Measurements from ENCODE around the gene HAGHL.
A peak's percentile ranks its signal among the peaks of the same experiment; 100 is the strongest.
"Not testable (repeated sequence)": the region's sequence is repeated elsewhere in the genome, so short reads cannot be mapped to it uniquely, and the experiment has no call there.

Gene HAGHL

DNA sequence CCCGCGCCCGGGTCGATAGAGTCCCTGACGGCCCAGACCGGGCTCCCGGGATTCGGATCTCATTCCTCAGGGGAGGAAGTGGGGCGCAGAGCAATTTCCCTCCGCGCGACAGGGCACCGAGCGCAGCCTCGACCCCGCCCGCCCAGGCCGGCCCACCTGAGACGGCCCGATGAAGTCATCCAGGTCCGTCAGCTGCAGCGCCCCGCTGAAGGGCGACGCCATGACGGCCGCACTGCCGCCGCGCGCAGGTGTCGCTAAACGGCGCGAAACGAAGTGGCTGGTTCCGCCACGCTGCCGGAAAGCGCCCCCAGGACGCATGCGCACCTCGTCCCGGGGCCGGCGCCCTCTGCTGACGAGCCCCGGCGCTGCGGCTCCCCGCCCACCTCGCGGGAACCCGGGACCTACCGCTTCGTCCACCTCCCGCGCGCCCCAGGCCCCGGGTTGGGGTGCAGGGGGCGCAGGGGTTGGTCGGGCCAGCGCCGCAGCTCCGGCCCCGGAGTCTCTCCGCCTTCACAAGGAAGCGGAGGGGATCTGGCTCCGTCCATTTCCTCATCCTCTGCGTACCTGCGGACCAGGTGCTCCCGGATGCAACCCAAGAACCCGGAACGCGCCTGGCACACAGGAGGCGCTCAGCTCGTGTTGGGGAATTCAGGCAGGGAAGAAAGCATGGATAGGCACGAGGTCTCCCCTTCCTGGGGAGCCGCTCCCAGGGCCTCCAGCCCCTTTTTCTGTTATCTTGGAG is 14.0 kb downstream of the HAGHL start, which contains the start of gene CIAO3:
CIAO3 (minus strand) TSS at position 234 of the 742 bp plus-strand sequence; CDS start at position 222, 12 bp downstream.
- Histone ChIP-seq H3K36me3 (ENCODE audit: control insufficient read depth, insufficient read depth, low read length) (peaks cover 31% of the 10 kb centered on the region), H3K9me3 (ENCODE audit: control insufficient read depth, low read length) (no peaks in the 10 kb centered on the region), H3K27ac (ENCODE audit: low read depth, low read length, severe bottlenecking) (no peak within 1 kb of the TSS), H3K4me3 (ENCODE audit: extremely low read depth, insufficient read depth, low read length, poor library complexity, severe bottlenecking) (peak within 1 kb of the TSS; percentile 82), H3K4me1 (ENCODE audit: control insufficient read depth, insufficient read depth, low read length, poor library complexity, severe bottlenecking) (no peaks in the 10 kb centered on the region)
- 0% methylated on average over 74 to 75 of the region's 79 CpGs for WGBS, 2 experiments (ENCODE audit: insufficient coverage in 2 of 2)

DNA sequence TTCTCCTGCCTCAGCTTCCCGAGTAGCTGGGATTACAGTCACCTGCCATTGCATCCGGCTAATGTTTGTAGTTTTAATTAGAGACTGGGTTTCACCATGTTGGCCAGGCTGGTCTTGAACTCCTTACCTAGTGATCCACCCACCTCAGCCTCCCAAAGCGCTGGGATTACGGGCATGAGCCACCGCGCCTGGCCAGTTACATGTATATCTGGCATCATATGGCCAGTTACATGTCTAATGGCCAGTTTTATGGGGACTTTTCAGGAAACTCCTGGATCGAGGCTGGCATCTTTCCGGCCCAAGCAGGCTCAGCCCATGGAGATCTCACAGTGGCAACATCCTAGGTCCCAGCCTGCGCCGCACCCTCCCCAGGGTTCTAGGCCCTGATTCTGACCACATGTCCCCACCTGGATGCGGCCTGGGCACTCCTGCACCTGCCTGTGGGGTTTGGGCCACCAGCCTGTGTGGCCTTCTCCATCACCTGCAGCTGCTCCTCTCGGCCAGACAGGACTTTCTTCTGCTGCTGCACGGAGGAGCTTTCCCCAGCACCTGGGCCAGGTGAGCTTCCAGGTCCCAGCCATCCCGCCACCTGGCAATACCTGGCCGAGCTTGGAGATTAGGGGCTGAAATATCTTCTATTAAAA is 15.2 kb downstream of the HAGHL start:
- Histone ChIP-seq H3K27ac (ENCODE audit: low read depth, low read length, severe bottlenecking) (no peak overlapping the region), H3K4me1 (ENCODE audit: control insufficient read depth, insufficient read depth, low read length, poor library complexity, severe bottlenecking) (no peaks in the 10 kb centered on the region), H3K4me3 (ENCODE audit: extremely low read depth, insufficient read depth, low read length, poor library complexity, severe bottlenecking) (no peak overlapping the region), H3K36me3 (ENCODE audit: control insufficient read depth, insufficient read depth, low read length) (peaks cover 20% of the 10 kb centered on the region), H3K9me3 (ENCODE audit: control insufficient read depth, low read length) (no peaks in the 10 kb centered on the region)
- WGBS, 2 experiments (ENCODE audit: insufficient coverage in 2 of 2), result 96 to 97% methylated on average over 13 to 15 of the region's 15 CpGs

DNA sequence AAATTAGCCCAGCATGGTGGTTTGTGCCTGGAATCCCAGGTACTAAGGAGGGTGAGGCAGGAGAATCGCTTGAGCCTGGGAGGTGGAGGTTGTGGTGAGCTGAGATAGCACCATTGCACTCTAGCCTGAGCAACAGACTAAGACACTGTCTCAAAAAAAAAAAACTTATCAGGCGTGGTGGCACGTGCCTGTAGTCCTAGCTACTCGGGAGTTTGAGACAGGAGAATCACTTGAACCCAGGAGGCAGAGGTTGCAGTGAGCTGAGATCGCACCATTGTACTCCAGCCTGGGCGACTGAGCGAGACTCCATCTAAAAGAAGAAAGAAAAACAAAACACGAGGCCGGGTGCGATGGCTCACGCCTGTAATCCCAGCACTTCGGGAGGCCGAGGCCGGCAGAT is 16.0 kb downstream of the HAGHL start:
- H3K4me3 ChIP-seq (ENCODE audit: extremely low read depth, insufficient read depth, low read length, poor library complexity, severe bottlenecking); H3K4me1 ChIP-seq (ENCODE audit: control insufficient read depth, insufficient read depth, low read length, poor library complexity, severe bottlenecking); H3K9me3 ChIP-seq (ENCODE audit: control insufficient read depth, low read length); H3K27ac ChIP-seq (ENCODE audit: low read depth, low read length, severe bottlenecking): not testable (repeated sequence)
- H3K36me3 ChIP-seq (ENCODE audit: control insufficient read depth, insufficient read depth, low read length), result peaks cover 13% of the 10 kb centered on the region
- 84 to 94% methylated on average over 9 to 10 of the region's 14 CpGs for WGBS, 2 experiments (ENCODE audit: insufficient coverage in 2 of 2)

DNA sequence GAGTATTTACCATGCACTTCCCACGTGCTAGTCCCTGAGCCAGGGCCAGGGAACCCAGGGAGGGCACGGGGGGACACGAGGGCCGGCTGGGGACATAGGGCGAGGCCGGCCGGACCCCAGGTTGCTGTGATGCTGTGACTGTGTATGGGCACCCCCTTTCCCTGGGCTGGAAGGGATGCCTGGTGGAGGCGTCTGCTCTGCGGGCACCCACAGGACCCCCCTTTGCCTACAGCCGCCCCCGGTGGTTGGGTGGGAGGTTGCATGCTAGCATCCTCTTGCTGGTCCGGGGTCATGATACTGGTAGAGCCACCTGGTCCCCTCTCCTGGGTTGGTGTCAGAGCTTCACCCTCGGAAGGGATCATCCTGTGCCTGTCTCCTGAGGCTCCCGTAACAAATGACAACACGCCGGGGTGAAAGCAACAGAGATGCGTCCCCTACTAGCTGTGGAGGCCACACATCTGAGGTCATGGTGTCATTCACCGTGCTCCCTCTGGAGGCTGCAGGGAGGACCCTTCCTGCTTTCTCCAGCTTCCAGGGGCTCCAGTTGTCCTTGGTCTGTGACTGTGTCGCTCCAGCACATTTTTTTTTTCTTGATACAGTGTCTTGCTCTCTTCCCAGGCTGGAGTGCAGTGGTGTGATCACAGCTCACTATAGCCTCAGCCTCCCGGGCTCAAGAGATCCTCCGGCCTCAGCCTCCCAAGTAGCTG is 17.0 kb downstream of the HAGHL start:
- Histone ChIP-seq H3K4me3 (ENCODE audit: extremely low read depth, insufficient read depth, low read length, poor library complexity, severe bottlenecking) (no peak overlapping the region), H3K36me3 (ENCODE audit: control insufficient read depth, insufficient read depth, low read length) (peaks cover 5% of the 10 kb centered on the region), H3K27ac (ENCODE audit: low read depth, low read length, severe bottlenecking) (no peak overlapping the region), H3K4me1 (ENCODE audit: control insufficient read depth, insufficient read depth, low read length, poor library complexity, severe bottlenecking) (no peaks in the 10 kb centered on the region), H3K9me3 (ENCODE audit: control insufficient read depth, low read length) (no peaks in the 10 kb centered on the region)
- 87 to 95% methylated on average over 17 to 19 of the region's 21 CpGs for WGBS, 2 experiments (ENCODE audit: insufficient coverage in 2 of 2)

DNA sequence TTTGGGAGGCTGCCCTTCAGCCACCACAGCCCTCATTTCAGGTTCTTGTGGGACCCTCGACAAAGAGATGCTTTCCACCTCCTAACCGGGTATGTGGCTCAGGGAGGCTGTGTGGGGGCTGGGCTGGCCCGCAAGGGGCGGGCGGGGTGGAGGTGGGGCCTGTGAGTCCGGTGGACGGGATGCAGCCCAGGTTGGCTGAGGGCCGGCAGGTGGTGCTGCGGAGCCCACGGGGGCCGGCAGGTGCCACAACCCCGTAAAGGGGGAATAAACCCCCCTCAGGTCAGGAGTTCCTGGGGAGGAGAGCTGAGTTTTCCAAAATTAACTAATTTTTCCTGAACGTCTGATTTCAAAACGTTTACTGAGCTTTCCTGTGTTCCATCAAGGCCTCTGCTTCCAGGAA is 18.8 kb downstream of the HAGHL start:
- 5 to 7% methylated on average over 6 to 10 of the region's 14 CpGs for WGBS, 2 experiments (ENCODE audit: insufficient coverage in 2 of 2)
- Histone ChIP-seq H3K27ac (ENCODE audit: low read depth, low read length, severe bottlenecking) (no peak overlapping the region), H3K36me3 (ENCODE audit: control insufficient read depth, insufficient read depth, low read length) (no peaks in the 10 kb centered on the region), H3K4me3 (ENCODE audit: extremely low read depth, insufficient read depth, low read length, poor library complexity, severe bottlenecking) (no peak overlapping the region), H3K9me3 (ENCODE audit: control insufficient read depth, low read length) (no peaks in the 10 kb centered on the region), H3K4me1 (ENCODE audit: control insufficient read depth, insufficient read depth, low read length, poor library complexity, severe bottlenecking) (no peaks in the 10 kb centered on the region)

DNA sequence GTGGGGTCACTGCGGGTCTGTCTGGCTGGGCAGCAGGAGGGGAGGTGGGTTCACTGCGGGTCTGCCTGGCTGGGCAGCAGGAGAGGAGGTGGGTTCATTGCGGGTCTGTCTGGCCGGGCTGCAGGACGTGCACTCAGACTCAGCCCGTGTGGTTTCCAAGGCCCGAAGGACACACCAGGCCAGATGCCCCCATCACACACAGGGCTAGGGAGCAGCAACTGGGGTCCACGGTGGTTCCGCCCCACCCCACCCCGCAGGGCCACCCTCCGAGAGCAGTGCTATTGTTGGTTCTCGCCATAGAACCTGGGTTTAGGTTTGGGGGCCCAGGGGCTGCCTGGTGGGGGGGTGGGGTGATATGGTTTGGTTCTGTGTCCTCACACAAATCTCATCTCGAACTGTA is 19.7 kb downstream of the HAGHL start:
- Histone ChIP-seq H3K4me3 (ENCODE audit: extremely low read depth, insufficient read depth, low read length, poor library complexity, severe bottlenecking) (no peak overlapping the region), H3K9me3 (ENCODE audit: control insufficient read depth, low read length) (no peaks in the 10 kb centered on the region), H3K36me3 (ENCODE audit: control insufficient read depth, insufficient read depth, low read length) (no peaks in the 10 kb centered on the region), H3K27ac (ENCODE audit: low read depth, low read length, severe bottlenecking) (no peak overlapping the region), H3K4me1 (ENCODE audit: control insufficient read depth, insufficient read depth, low read length, poor library complexity, severe bottlenecking) (no peaks in the 10 kb centered on the region)
- 90 to 94% methylated on average over 2 to 9 of the region's 13 CpGs for WGBS, 2 experiments (ENCODE audit: insufficient coverage in 2 of 2)

DNA sequence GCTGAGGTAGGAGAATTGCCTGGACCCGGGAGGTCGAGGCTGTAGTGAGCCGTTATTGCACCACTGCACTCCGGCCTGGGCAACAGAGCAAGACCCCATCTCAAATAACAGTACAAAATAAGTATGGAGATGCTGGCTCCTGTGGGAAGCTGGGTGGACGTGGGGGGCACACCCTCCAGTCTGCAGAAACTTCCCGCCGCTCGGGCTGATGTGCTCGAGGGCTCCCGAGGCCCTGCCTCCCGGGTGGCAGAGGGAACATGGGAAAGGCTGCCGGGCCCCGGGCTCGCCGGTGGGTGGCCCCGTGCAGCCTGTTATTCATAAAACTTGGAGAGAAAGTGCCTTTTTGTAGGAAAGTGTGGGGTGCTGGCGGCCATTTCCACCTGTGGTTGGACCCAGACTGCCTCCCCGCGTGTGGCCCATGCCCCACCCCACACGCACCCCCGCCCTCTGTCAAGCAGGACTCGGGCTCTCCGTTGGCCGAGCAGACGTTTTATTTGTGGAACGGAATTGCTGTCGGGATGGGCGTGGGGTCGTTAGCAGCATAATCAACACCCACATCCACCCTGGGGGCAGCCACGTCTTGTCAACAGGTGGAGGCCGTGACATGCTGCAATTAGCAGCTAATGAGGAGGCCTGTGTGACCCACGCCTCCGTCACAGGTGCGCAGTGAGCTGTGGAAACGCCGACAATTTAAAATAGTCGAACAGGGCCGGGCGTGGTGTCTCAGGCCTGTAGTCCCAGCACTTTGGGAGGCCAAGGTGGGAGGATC is 21.3 kb downstream of the HAGHL start:
- no peaks in the 10 kb centered on the region for H3K36me3 ChIP-seq (ENCODE audit: control insufficient read depth, insufficient read depth, low read length)
- WGBS, 2 experiments (ENCODE audit: insufficient coverage in 2 of 2), result 91% methylated on average over 30 to 35 of the region's 39 CpGs
- H3K4me3 ChIP-seq (ENCODE audit: extremely low read depth, insufficient read depth, low read length, poor library complexity, severe bottlenecking), result no peak overlapping the region
- H3K4me1 ChIP-seq (ENCODE audit: control insufficient read depth, insufficient read depth, low read length, poor library complexity, severe bottlenecking), result no peaks in the 10 kb centered on the region
- H3K27ac ChIP-seq (ENCODE audit: low read depth, low read length, severe bottlenecking), result no peak overlapping the region
- no peaks in the 10 kb centered on the region for H3K9me3 ChIP-seq (ENCODE audit: control insufficient read depth, low read length)

DNA sequence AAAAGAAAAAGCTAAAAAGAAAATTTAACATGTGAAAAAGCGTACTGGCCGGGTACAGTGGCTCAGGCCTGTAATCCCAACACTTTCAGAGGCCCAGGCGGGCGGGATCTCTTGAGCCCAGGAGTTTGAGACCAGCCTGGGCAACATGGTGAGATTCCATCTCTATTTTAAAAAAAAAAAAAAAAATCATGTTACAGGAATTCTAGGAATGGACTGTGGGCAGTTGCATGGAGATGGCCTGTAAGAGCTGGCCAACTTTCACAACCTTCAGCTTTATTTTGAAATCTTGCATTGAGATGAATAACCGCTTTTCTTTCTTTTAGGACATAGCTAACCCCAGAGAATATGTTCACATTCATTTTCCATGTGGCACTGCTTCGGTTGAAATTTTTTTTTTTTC is 22.1 kb downstream of the HAGHL start:
- Histone ChIP-seq H3K4me1 (ENCODE audit: control insufficient read depth, insufficient read depth, low read length, poor library complexity, severe bottlenecking) (no peaks in the 10 kb centered on the region), H3K4me3 (ENCODE audit: extremely low read depth, insufficient read depth, low read length, poor library complexity, severe bottlenecking) (no peak overlapping the region), H3K9me3 (ENCODE audit: control insufficient read depth, low read length) (no peaks in the 10 kb centered on the region), H3K27ac (ENCODE audit: low read depth, low read length, severe bottlenecking) (no peak overlapping the region), H3K36me3 (ENCODE audit: control insufficient read depth, insufficient read depth, low read length) (no peaks in the 10 kb centered on the region)
- WGBS, 2 experiments (ENCODE audit: insufficient coverage in 2 of 2), result 92 to 96% methylated on average over 5 of the region's 6 CpGs

DNA sequence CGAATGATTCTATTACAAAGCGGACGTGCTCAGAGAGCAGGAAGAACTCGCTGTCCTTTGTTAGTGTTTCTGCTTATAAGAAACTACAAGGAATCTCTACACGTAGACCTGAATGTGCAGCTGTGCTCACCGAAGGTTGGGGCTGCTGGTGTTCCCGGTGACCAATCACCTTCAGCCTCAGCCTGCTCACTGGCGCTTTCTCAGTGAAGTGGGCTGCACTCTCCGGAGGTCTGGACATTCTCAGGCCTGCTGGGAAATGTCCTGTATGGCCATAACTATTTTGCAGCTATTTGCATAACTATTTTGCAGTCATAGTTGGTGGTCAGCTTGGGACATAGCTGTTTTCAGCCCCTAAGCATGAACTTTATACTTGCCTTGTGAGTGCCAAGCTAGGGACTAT is 23.6 kb downstream of the HAGHL start:
- WGBS, 2 experiments (ENCODE audit: insufficient coverage in 2 of 2), result 77 to 88% methylated on average over 8 to 9 of the region's 9 CpGs
- no peak overlapping the region for H3K4me3 ChIP-seq (ENCODE audit: extremely low read depth, insufficient read depth, low read length, poor library complexity, severe bottlenecking)
- H3K36me3 ChIP-seq (ENCODE audit: control insufficient read depth, insufficient read depth, low read length), result no peaks in the 10 kb centered on the region
- H3K27ac ChIP-seq (ENCODE audit: low read depth, low read length, severe bottlenecking), result no peak overlapping the region
- no peaks in the 10 kb centered on the region for H3K4me1 ChIP-seq (ENCODE audit: control insufficient read depth, insufficient read depth, low read length, poor library complexity, severe bottlenecking)
- H3K9me3 ChIP-seq (ENCODE audit: control insufficient read depth, low read length), result no peaks in the 10 kb centered on the region

DNA sequence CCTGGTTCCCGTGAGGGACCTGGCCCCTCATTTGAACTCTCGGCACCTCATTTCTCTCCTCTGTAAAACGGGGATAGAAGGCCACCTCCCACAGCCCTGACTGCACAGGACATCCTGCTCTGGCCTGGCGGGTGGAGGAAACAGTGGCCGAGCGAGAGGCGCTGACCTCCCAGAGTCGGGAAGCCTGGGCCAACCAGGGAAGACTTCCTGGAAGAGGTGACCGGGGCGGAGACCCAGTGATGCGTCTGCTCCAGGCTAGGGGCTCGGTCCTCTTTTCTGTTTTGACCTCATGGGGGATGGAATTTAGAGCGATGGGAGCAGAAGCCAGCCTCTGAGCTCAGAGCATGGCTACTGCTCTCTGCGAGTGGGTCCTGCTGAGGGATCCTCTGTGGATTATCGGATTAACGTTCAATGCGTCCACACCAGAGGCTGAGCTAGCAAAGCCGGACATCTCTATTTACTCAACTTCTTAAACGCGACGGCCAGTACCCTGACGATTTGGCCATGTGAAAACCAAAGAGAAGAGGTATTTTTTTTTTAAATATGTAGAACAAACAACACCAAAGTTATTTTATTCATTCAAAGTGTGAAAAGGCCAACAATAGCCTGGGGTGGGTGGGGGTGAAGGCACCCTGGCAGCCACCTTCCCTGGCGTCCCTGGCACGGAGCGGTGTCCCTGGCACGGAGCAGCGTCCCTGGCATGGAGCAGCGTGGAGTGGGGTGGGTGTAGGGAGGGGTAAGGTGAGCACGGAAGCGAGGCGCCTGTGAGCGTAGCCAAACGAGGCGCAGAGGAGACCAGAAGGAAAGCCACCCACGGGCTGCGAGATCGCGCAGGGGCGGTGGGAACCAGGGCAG is 24.5 kb downstream of the HAGHL start:
- Histone ChIP-seq H3K4me3 (ENCODE audit: extremely low read depth, insufficient read depth, low read length, poor library complexity, severe bottlenecking) (no peak overlapping the region), H3K9me3 (ENCODE audit: control insufficient read depth, low read length) (peaks cover 2% of the 10 kb centered on the region), H3K27ac (ENCODE audit: low read depth, low read length, severe bottlenecking) (no peak overlapping the region), H3K4me1 (ENCODE audit: control insufficient read depth, insufficient read depth, low read length, poor library complexity, severe bottlenecking) (no peaks in the 10 kb centered on the region), H3K36me3 (ENCODE audit: control insufficient read depth, insufficient read depth, low read length) (no peaks in the 10 kb centered on the region)
- 72 to 73% methylated on average over 28 to 31 of the region's 39 CpGs for WGBS, 2 experiments (ENCODE audit: insufficient coverage in 2 of 2)
